HG03378 (cell line): Measurements from ENCODE around the gene LIFR.
"Not testable (repeated sequence)": the region's sequence is repeated elsewhere in the genome, so short reads cannot be mapped to it uniquely, and the experiment has no call there.

ENCODE experiments used
- ATAC-seq: cut with Tn5 transposase; IDR thresholded peaks from one replicate; pipeline ENCODE4 v1.9.1; 2021; ENCODE audit warnings: mild to moderate bottlenecking, moderate library complexity; ENCODE audit not compliant: unreplicated experiment

LIFR gene

GRCh38 chr5:38556599-38557307 lies at the start of gene LIFR:
Gene LIFR (minus strand): TSS chr5:38556646. CDS start chr5:38530647, 25,999 bp downstream.
- no peak for ATAC-seq

- no peak for ATAC-seq
These were observed 49.2 kb upstream of the LIFR start for GRCh38 chr5:38605610-38606009.

GRCh38 chr5:38603691-38604090 lies 47.2 kb upstream of the LIFR start:
- ATAC-seq, result no peak

GRCh38 chr5:38602641-38603040 lies 46.2 kb upstream of the LIFR start:
- ATAC-seq, result no peak

GRCh38 chr5:38601863-38602298 lies 45.4 kb upstream of the LIFR start:
- ATAC-seq, result no peak

GRCh38 chr5:38601133-38601862 lies 44.9 kb upstream of the LIFR start:
- ATAC-seq, result no peak

GRCh38 chr5:38600329-38601045 lies 44.0 kb upstream of the LIFR start:
- no peak for ATAC-seq

- not testable (repeated sequence) for ATAC-seq
These were observed 43.3 kb upstream of the LIFR start for GRCh38 chr5:38599751-38600150.

GRCh38 chr5:38598994-38599617 lies 42.7 kb upstream of the LIFR start:
- no peak for ATAC-seq

GRCh38 chr5:38598296-38598993 lies 42.0 kb upstream of the LIFR start:
- no peak for ATAC-seq

- no peak for ATAC-seq
These were observed 40.5 kb upstream of the LIFR start for GRCh38 chr5:38596981-38597380.

GRCh38 chr5:38595132-38595745 lies 38.8 kb upstream of the LIFR start:
- no peak for ATAC-seq

GRCh38 chr5:38593959-38594358 lies 37.5 kb upstream of the LIFR start:
- no peak for ATAC-seq

GRCh38 chr5:38591523-38591849 lies 35.0 kb upstream of the LIFR start:
- no peak for ATAC-seq

GRCh38 chr5:38590838-38591522 lies 34.5 kb upstream of the LIFR start:
- no peak for ATAC-seq

GRCh38 chr5:38589629-38590028 lies 33.2 kb upstream of the LIFR start:
- no peak for ATAC-seq

GRCh38 chr5:38585816-38586215 lies 29.4 kb upstream of the LIFR start:
- ATAC-seq, result no peak

GRCh38 chr5:38583500-38583899 lies 27.1 kb upstream of the LIFR start:
- ATAC-seq, result no peak

- ATAC-seq, result no peak
These were observed 26.5 kb upstream of the LIFR start for GRCh38 chr5:38582975-38583319.
